Measurements from ENCODE around the gene STAB2.

DNA sequence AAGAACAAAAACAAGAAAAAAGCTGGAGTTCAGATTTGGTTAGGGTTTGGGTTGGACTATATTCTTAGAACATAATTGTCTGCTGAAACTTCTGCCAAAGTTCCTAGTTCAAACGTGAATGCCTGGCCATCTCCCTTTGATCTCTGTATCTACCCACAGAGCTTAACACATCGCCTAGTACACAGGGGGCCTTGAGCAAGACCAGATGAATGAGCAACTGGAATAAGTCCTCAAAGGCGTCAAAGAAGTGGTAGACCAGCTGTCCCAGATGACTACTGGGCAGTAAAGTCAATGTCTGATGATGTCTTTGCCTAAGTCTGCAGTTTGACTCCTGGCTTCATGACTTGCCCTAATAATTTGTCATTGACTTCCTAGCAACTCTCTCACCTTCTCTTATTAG is 13.9 kb upstream of the STAB2 start:
- TF ChIP-seq, protein P1, sequence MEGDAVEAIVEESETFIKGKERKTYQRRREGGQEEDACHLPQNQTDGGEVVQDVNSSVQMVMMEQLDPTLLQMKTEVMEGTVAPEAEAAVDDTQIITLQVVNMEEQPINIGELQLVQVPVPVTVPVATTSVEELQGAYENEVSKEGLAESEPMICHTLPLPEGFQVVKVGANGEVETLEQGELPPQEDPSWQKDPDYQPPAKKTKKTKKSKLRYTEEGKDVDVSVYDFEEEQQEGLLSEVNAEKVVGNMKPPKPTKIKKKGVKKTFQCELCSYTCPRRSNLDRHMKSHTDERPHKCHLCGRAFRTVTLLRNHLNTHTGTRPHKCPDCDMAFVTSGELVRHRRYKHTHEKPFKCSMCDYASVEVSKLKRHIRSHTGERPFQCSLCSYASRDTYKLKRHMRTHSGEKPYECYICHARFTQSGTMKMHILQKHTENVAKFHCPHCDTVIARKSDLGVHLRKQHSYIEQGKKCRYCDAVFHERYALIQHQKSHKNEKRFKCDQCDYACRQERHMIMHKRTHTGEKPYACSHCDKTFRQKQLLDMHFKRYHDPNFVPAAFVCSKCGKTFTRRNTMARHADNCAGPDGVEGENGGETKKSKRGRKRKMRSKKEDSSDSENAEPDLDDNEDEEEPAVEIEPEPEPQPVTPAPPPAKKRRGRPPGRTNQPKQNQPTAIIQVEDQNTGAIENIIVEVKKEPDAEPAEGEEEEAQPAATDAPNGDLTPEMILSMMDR (IDR thresholded peaks at IDR 0.05 in 4 of 5, conservative IDR thresholded peaks at IDR 0.05 in 1 of 5), result no peak
- TF ChIP-seq POLR2A (IDR thresholded peaks at IDR 0.05), result no peak

All from gastrocnemius medialis (tissue), 4 donors.